ENCODE measurements around the gene ATPAF2.

The ATPAF2 gene

GRCh38 chr17:17983376-17983775, 55.6 kb downstream of the ATPAF2 start:
- DNase-seq = no peak

DNA sequence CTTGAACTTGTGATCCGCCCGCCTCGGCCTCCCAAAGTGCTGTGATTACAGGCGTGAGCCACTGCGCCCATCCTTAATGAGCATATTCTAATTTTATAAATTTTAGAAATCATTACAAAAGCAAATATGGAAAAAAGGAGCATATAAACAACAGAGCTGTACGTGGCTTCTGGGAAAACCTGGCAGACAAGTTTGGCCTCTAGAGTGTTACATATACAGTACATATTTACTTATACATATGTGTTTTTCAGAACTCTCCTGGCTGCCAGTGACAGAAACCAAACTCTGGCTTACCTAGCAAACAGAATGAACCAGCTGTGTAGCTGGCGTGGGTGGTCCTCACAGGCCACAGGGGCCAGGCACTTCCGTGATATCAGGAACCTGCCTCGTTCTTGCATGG, 56.2 kb downstream of the ATPAF2 start:
- no peak for DNase-seq

GRCh38 chr17:17981330-17981729, 57.6 kb downstream of the ATPAF2 start:
- DNase-seq = no peak

DNA sequence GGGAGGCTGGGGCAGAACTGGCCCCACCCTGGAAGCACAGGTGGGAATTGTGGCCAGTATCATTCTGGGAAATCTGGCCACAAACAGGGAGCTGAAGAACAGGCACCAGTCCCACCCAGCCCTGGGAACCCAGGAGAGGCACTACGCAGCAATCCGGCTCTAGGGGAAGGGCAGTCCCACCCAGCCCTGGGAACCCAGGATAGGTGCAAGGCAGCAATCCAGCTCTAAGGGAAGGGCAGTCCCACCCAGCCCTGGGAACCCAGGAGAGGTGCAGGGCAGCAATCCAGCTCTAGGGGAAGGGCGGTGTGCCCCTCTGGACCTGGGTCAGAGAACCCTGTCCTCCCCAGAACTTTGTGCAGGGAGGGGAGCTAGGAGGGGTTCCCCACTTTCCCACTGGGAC, 59.2 kb downstream of the ATPAF2 start:
- no peak for DNase-seq

- DNase-seq = no peak
These were observed 60.2 kb downstream of the ATPAF2 start for GRCh38 chr17:17978481-17979424.

DNA sequence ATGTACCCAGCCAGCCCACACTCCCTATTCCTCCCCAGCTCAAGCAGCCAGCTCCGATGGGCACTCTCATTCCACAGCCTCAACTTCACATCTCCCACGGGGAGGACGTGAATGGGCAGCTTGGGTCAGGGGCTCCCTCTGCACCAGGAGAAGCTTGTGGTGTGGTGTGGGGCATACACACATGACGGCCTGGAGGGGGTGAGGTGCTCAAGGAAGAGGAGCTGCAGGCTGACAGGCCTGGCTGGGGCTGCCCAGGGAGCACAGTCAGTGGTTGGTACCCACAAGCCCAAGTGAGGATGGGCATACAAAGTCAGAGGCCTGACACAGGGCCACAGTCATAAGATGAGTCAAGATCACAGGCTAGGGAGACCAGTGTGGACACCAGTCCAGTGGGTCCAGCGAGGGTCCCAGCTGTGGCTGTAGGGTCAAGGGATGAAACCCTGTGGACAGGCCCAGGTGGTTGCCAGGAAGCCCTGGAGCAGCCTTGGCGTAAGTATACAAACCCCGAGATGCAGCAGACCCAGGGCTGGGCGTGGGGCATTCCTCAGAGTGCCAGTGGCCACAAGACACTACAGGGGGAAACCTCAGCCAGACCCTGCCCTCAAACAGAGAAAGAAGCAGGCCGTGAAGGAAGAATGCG, 61.9 kb downstream of the ATPAF2 start:
- DNase-seq = no peak

GRCh38 chr17:17975436-17975835, 63.5 kb downstream of the ATPAF2 start:
- no peak for DNase-seq

- no peak for DNase-seq
These were observed 66.1 kb downstream of the ATPAF2 start for GRCh38 chr17:17972952-17973254.

- DNase-seq = peak; percentile 99
These were observed 66.6 kb downstream of the ATPAF2 start, which contains the start of the genes DRC3 and TOM1L2 for GRCh38 chr17:17972126-17972951. Gene DRC3, plus strand, starts transcription at chr17:17972862. Its CDS starts 4,737 bp downstream, at chr17:17977599. Gene TOM1L2, minus strand, starts transcription at chr17:17972400. Its CDS starts 87 bp downstream, at chr17:17972313.

DNA sequence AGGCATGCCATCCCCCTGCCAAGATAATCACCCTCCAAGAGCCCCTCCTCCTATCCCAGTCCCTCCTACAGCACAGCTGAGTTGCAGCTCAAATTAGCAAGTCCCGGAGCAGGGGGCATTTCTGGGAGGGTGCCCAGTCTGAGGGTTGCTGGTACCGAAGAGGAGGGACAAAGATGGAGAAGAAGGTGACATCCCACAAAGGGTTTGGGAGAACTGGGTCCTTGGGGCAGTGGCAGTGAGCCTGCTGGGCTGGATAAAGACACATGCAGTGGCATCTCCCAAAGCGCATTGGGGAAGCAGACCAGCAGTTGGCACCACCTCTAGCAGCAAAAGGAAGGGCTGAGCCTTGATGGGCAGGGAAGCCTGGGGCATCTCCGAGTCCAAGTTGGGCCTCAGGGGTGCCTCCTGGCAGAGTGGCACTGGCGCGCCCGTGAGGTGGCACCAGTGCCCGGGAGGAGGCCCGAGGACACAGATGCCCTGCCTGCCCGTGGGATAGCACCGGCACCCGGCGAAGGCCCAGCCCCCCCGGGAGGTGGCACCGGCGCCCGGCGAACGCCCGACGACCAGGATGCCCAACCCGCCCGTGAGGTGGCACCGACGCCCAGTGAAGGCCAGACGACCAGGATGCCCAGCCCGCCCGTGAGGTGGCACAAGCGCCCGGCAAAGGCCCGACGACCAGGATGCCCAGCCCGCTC, 67.4 kb downstream of the ATPAF2 start:
- no peak for DNase-seq

DNA sequence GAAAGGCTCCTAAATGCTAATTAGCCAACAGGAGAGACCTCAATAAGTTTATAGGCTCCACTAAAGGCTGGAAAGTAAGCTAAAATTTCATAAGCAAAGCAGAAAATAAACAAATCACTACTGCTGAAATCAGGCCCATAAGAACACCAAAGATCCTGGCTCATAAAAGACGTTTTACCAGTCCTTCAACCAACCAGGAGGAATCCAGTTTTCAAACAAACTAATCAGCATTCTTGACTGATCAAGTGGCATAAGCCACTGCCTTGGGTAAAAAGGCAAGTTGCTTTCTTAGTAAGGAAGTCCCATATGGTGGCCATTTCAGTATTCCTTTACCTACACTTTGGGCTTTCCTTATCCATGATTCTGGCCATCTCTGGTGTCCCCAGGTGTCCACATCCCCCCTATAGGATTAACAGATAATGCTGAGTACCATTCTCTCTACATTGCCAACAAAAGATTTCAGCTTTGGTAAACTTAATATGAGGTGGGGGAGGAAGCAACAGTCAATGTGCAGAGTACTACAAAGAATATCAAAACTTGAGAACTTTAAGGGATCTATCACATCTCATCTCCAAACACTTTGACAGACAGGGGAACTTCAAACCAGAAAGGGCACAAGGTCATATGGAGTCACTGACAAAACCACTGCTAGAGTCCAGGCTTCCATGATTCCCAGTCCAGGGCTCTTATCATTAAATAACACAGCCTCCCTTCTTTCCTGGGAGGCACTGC, 68.1 kb downstream of the ATPAF2 start:
- no peak for DNase-seq

All from SIG-M5 (cell line).